Activated CD4-positive, alpha-beta T cell treated with anti-CD3 and anti-CD28 coated beads, Interleukin-2, amount 10 ng/mL, durations not matched to agents 24 days and 14 days (primary cell): ENCODE measurements around the gene SLC6A2. TPM values are rescaled to one million over a fixed set of nuclear protein-coding genes. Genes with fewer than 3 reads are reported as not detected.
A peak's percentile ranks its signal among the peaks of the same experiment; 100 is the strongest.
"Not testable (repeated sequence)": the region's sequence is repeated elsewhere in the genome, so short reads cannot be mapped to it uniquely, and the experiment has no call there.

Experiments used
- DNase-seq: peaks from one replicate; pipeline ENCODE4 v3.0.0; 2022
- H3K27ac Mint-ChIP-seq: one replicate; pipeline ENCODE4 v1.8.0; 2022; ENCODE audit warnings: mild to moderate bottlenecking, mixed read lengths
- H3K27me3 Mint-ChIP-seq: one replicate; pipeline ENCODE4 v1.8.0; 2022; ENCODE audit warnings: mixed read lengths
- H3K36me3 Mint-ChIP-seq: one replicate; pipeline ENCODE4 v1.8.0; 2022; ENCODE audit warnings: low read depth, mild to moderate bottlenecking, mixed read lengths
- H3K4me1 Mint-ChIP-seq: one replicate; pipeline ENCODE4 v1.8.0; 2021; ENCODE audit warnings: mixed read lengths
- H3K4me3 Mint-ChIP-seq: one replicate; pipeline ENCODE4 v1.8.0; 2022; ENCODE audit warnings: mild to moderate bottlenecking, moderate library complexity, mixed read lengths
- H3K9me3 Mint-ChIP-seq: one replicate; pipeline ENCODE4 v1.8.0; 2021; ENCODE audit warnings: mixed read lengths
- intact Hi-C: fragments of 100-400 bp; cut with micrococcal nuclease; formaldehyde crosslinking; loops from one replicate; pipeline ENCODE4 v1.15.1; 2023
- total RNA-seq: library from RNA; stranded (reverse); gene quantifications from 2 replicates; pipeline ENCODE4 v1.2.3, GENCODE V29; 2022

The SLC6A2 gene
- total RNA-seq, 1 donor from 2014 or later, result not detected

DNA sequence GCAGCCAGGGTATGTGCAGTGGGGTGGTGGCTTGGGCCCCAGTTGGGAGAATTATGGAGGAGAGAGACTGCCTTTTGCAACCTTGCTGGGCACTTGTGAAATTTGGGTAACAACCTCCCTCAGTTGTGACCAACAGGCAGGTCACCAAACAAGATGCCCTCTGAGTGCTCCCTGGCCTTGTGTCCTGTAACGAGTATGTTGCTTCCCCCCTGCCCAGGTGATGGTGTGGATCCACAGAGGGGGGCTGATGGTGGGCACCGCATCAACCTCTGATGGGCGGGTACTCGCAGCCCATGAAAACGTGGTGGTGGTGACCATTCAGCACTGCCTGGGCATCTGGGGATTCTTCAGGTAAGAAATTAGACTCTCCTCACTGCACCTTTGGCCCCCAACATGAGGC, 74.3 kb downstream of the SLC6A2 start:
- no peak for DNase-seq
- peaks cover 4% of the 10 kb centered on the region for H3K27me3 Mint-ChIP-seq
- H3K4me3 Mint-ChIP-seq, result no peak overlapping the region
- intact Hi-C loops, result no loop called here
- H3K27ac Mint-ChIP-seq, result no peak overlapping the region
- no peaks in the 10 kb centered on the region for H3K4me1 Mint-ChIP-seq
- no peaks in the 10 kb centered on the region for H3K36me3 Mint-ChIP-seq
- no peaks in the 10 kb centered on the region for H3K9me3 Mint-ChIP-seq

DNA sequence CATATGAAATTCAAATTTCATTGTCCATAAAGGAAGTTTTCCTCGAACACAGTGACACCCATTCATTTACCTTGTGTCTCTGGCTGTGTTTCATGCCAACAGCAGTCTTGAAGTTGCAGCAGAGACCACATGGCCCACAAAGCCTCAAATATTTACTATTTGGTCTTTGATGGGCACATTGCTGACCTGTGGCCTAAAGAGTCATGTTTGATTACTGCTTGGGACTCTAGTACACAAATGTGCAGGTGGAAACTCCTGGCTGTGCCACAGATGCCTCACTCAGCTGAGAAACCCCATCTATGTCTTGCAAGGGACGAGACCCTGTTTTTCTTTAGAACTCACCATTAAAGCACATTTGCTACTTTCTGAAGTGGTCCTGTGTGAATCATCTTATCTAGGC, 76.7 kb downstream of the SLC6A2 start:
- H3K4me1 Mint-ChIP-seq, result no peaks in the 10 kb centered on the region
- DNase-seq, result no peak
- intact Hi-C loops, result no loop called here
- no peak overlapping the region for H3K27ac Mint-ChIP-seq
- H3K4me3 Mint-ChIP-seq, result no peak overlapping the region
- H3K27me3 Mint-ChIP-seq, result peaks cover 4% of the 10 kb centered on the region
- H3K9me3 Mint-ChIP-seq, result no peaks in the 10 kb centered on the region
- no peaks in the 10 kb centered on the region for H3K36me3 Mint-ChIP-seq

GRCh38 chr16:55734665-55735064, 78.9 kb downstream of the SLC6A2 start:
- no peak for DNase-seq
- Mint-ChIP-seq H3K4me1 (no peaks in the 10 kb centered on the region), H3K4me3 (no peak overlapping the region), H3K27me3 (peaks cover 12% of the 10 kb centered on the region), H3K27ac (no peak overlapping the region), H3K9me3 (no peaks in the 10 kb centered on the region), H3K36me3 (no peaks in the 10 kb centered on the region)
- intact Hi-C loops, result no loop called here

DNA sequence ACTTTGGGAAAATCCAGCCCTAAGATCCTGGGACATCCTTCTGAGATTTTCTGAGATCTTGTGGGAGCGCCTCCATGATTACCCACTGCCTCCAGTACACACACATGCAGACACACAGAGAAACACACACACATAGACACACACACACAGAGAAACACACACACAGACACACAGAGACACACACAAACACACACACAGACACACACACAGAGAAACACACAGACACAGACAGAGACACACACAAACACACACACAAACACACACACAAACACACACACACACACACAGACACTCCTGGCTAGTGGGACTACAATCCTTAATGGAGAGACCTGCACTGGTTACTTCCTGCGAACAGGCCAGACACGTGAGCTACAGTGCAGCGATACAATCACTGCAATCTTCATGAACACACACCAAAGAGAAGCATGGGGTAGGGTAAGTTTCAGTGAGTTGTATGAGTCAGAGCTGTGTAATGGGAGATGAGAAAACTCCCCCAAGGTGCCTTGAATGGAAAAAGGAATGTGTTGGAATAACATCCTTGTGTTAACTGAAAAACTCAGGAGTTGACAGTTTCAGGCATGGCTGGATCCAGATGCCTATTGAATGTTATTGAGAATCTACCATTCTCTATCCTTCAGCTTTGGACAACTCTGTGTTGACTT, 79.5 kb downstream of the SLC6A2 start:
- Mint-ChIP-seq H3K9me3 (no peaks in the 10 kb centered on the region), H3K4me3 (no peak overlapping the region), H3K27me3 (peaks cover 12% of the 10 kb centered on the region), H3K27ac (no peak overlapping the region), H3K4me1 (no peaks in the 10 kb centered on the region), H3K36me3 (no peaks in the 10 kb centered on the region)
- no peak for DNase-seq
- intact Hi-C loops, result no loop called here

- H3K9me3 Mint-ChIP-seq, result no peaks in the 10 kb centered on the region
- no peaks in the 10 kb centered on the region for H3K36me3 Mint-ChIP-seq
- no peak overlapping the region for H3K27ac Mint-ChIP-seq
- no peak for DNase-seq
- intact Hi-C loops, result no loop called here
- H3K27me3 Mint-ChIP-seq, result peaks cover 12% of the 10 kb centered on the region
- H3K4me1 Mint-ChIP-seq, result no peaks in the 10 kb centered on the region
- H3K4me3 Mint-ChIP-seq, result no peak overlapping the region
Observed at GRCh38 chr16:55736671-55737070, 80.9 kb downstream of the SLC6A2 start.

DNA sequence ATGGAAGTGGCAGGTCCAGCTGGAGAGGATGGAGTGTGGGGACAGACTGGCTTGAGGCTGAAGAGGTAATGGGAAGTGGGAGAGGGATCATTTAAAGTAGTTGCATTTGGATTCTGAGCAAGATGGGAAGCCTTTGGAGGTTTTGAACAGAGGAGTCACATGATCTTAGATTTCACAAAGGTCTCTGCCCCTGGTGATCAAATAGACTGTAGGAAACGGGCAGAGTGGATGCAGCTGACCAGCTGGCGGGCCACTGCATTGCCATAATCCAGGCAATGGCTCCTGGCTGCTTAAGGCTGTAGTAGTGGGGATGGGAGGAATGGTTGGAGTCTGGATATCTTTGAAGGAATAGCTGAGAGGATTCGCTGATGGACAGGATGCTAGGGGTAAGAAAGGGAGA, 81.5 kb downstream of the SLC6A2 start:
- DNase-seq, result no peak
- intact Hi-C loops, result no loop called here
- Mint-ChIP-seq H3K4me3 (no peak overlapping the region), H3K36me3 (no peaks in the 10 kb centered on the region), H3K9me3 (no peaks in the 10 kb centered on the region), H3K27me3 (peaks cover 12% of the 10 kb centered on the region), H3K4me1 (no peaks in the 10 kb centered on the region), H3K27ac (no peak overlapping the region)

GRCh38 chr16:55737966-55738365, 82.2 kb downstream of the SLC6A2 start:
- no peaks in the 10 kb centered on the region for H3K9me3 Mint-ChIP-seq
- intact Hi-C loops, result no loop called here
- peaks cover 12% of the 10 kb centered on the region for H3K27me3 Mint-ChIP-seq
- no peak for DNase-seq
- no peak overlapping the region for H3K27ac Mint-ChIP-seq
- H3K36me3 Mint-ChIP-seq, result no peaks in the 10 kb centered on the region
- no peaks in the 10 kb centered on the region for H3K4me1 Mint-ChIP-seq
- H3K4me3 Mint-ChIP-seq, result no peak overlapping the region

- Mint-ChIP-seq H3K27me3 (peaks cover 11% of the 10 kb centered on the region), H3K27ac (no peak overlapping the region), H3K4me1 (no peaks in the 10 kb centered on the region), H3K9me3 (no peaks in the 10 kb centered on the region), H3K4me3 (no peak overlapping the region), H3K36me3 (no peaks in the 10 kb centered on the region)
- intact Hi-C loops, result loop anchor here (10.0 kb wide), 1 partner anchor 79 kb away; no protein-coding TSS in a partner anchor
- DNase-seq, result no peak
Observed at GRCh38 chr16:55746081-55746480, 90.3 kb downstream of the SLC6A2 start.

DNA sequence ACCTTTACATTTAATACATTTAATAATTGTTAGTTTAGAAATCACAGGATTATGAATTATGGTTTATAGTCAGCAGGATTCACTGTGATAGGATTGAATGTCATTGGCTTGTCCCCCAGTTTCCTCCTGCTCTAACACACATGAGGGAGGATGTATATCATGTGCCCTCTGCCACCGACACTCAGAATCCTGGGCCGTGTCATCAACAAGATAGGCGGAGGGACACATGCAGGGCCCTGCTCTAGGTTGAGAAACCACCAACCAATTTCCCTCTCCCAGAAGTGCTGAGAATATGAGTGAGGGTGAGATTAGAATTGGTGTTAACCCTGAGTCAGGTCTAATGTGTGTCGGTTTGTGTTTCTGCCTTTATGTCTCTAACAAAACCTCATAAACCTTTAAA, 92.0 kb downstream of the SLC6A2 start:
- H3K4me3 Mint-ChIP-seq, result no peak overlapping the region
- intact Hi-C loops, result loop anchor here (10.0 kb wide), 1 partner anchor 77 kb away; no protein-coding TSS in a partner anchor
- no peak for DNase-seq
- H3K9me3 Mint-ChIP-seq, result peaks cover 8% of the 10 kb centered on the region
- peaks cover 11% of the 10 kb centered on the region for H3K27me3 Mint-ChIP-seq
- peaks cover 6% of the 10 kb centered on the region for H3K36me3 Mint-ChIP-seq
- H3K27ac Mint-ChIP-seq, result no peak overlapping the region
- peaks cover 7% of the 10 kb centered on the region for H3K4me1 Mint-ChIP-seq

- H3K4me1 Mint-ChIP-seq, result peaks cover 19% of the 10 kb centered on the region
- peaks cover 18% of the 10 kb centered on the region for H3K36me3 Mint-ChIP-seq
- peak overlapping the region; percentile 84 for H3K27ac Mint-ChIP-seq
- peaks cover 21% of the 10 kb centered on the region for H3K9me3 Mint-ChIP-seq
- H3K27me3 Mint-ChIP-seq, intact Hi-C loops, H3K4me3 Mint-ChIP-seq: not testable (repeated sequence)
- DNase-seq, result peak; percentile 56
Observed at GRCh38 chr16:55752465-55753144, 96.8 kb downstream of the SLC6A2 start.

- peaks cover 19% of the 10 kb centered on the region for H3K4me1 Mint-ChIP-seq
- intact Hi-C loops, H3K27me3 Mint-ChIP-seq: not testable (repeated sequence)
- H3K9me3 Mint-ChIP-seq, result peaks cover 21% of the 10 kb centered on the region
- peak overlapping the region; percentile 84 for H3K27ac Mint-ChIP-seq
- peaks cover 18% of the 10 kb centered on the region for H3K36me3 Mint-ChIP-seq
- DNase-seq, result peak; percentile 58
- H3K4me3 Mint-ChIP-seq, result peak overlapping the region; percentile 5
Observed at GRCh38 chr16:55753145-55753631, 97.4 kb downstream of the SLC6A2 start.

Other genes starting within 250 kb of the SLC6A2 start
- not detected in 2 replicates for gene MMP2, start 176.8 kb upstream of the SLC6A2 start, total RNA-seq
- 1.8 and 3.7 TPM in 2 replicates for gene LPCAT2, start 146.9 kb upstream of the SLC6A2 start, total RNA-seq
- not detected in 2 replicates for gene CAPNS2, start 89.3 kb upstream of the SLC6A2 start, total RNA-seq
- not detected in 2 replicates for gene CES1, start 177.1 kb downstream of the SLC6A2 start, total RNA-seq
- gene CES5A, start 219.4 kb downstream of the SLC6A2 start, total RNA-seq, result not detected in 2 replicates